PC-9 (cell line): Measurements from ENCODE around the gene OR2AG2. TPM values are rescaled to one million over a fixed set of nuclear protein-coding genes. Genes with fewer than 3 reads are reported as not detected.

Source experiments
- Bru-seq: library from RNA; stranded (reverse); fragments of 400-500 nt; gene quantifications from one replicate; lab custom pipeline; 2021; lab: Mats Ljungman, UMichigan
- BruChase-seq, 2 experiments: library from RNA; stranded (reverse); fragments of 400-500 nt; gene quantifications; one replicate each; lab custom pipeline; 2021; lab: Mats Ljungman, UMichigan
- BruUV-seq: library from RNA; stranded (reverse); fragments of 400-500 nt; replicated peaks from 2 replicates; lab custom pipeline; 2021; lab: Mats Ljungman, UMichigan
- CTCF ChIA-PET: fragments of 300-600 bp; sonication (Branson Sonifier 250); formaldehyde crosslinking; loops from one replicate; lab custom pipeline; 2022; ENCODE audit warnings: antibody characterized with exemption; lab: Charles Lee
- POLR2A ChIA-PET: fragments of 300-600 bp; sonication (Branson Sonifier 250); formaldehyde crosslinking; loops from one replicate; lab custom pipeline; 2022; ENCODE audit warnings: antibody characterized with exemption; ENCODE audit not compliant: unreplicated experiment; lab: Charles Lee
- DNase-seq, 2 experiments: peaks; one replicate each; pipeline versions ENCODE4 v3.0.0 to v3.0.0-alpha.2; 2015 to 2022; ENCODE audit warnings: mixed read lengths in 1 of 2
- H2AFZ ChIP-seq: fragments of 200-600 bp; sonication (generic); 2 replicates; pipeline ENCODE4 v1.8.1; 2017; ENCODE audit warnings: antibody characterized with exemption
- H3F3A ChIP-seq: fragments of 200-600 bp; sonication (generic); 2 replicates; pipeline ENCODE4 v1.8.1; 2017; ENCODE audit warnings: antibody characterized with exemption, mild to moderate bottlenecking, low read depth; ENCODE audit not compliant: insufficient read depth
- H3K27ac ChIP-seq: fragments of 200-600 bp; sonication (generic); 2 replicates; pipeline ENCODE4 v1.6.1; 2016; ENCODE audit warnings: mixed run types
- H3K27me3 ChIP-seq: fragments of 200-600 bp; sonication (generic); 2 replicates; pipeline ENCODE4 v1.6.1; 2016; ENCODE audit warnings: low read depth, mixed run types; ENCODE audit not compliant: insufficient read depth
- H3K36me3 ChIP-seq: fragments of 200-600 bp; sonication (generic); 2 replicates; pipeline ENCODE4 v1.6.1; 2016; ENCODE audit warnings: low read depth, mixed run types
- H3K4me1 ChIP-seq: fragments of 200-600 bp; sonication (generic); replicated peaks from 2 replicates; pipeline ENCODE4 v1.6.1; 2016; ENCODE audit warnings: mixed run types; ENCODE audit not compliant: insufficient read depth
- H3K4me2 ChIP-seq: fragments of 200-600 bp; sonication (generic); 2 replicates; pipeline ENCODE4 v1.6.1; 2017; ENCODE audit warnings: mixed run types
- H3K4me3 ChIP-seq: fragments of 200-600 bp; sonication (generic); 2 replicates; pipeline ENCODE4 v1.6.1; 2016; ENCODE audit warnings: mixed run types
- H3K79me2 ChIP-seq: fragments of 200-600 bp; sonication (generic); 2 replicates; pipeline ENCODE4 v1.6.1; 2017; ENCODE audit warnings: low read depth, mixed run types
- H3K9me2 ChIP-seq: fragments of 200-600 bp; sonication (generic); 2 replicates; pipeline ENCODE4 v1.8.1; 2017; ENCODE audit warnings: mild to moderate bottlenecking; ENCODE audit not compliant: insufficient read depth
- H3K9me3 ChIP-seq: fragments of 200-600 bp; sonication (generic); 2 replicates; pipeline ENCODE4 v1.8.1; 2016; ENCODE audit warnings: low read depth; ENCODE audit not compliant: insufficient read depth
- H4K20me1 ChIP-seq: fragments of 200-600 bp; sonication (generic); 2 replicates; pipeline ENCODE4 v1.8.1; 2017; ENCODE audit not compliant: insufficient read depth
- EZH2 ChIP-seq: fragments of 200-600 bp; sonication (generic); IDR thresholded peaks from 2 replicates; pipeline ENCODE4 v1.8.0; 2017; ENCODE audit warnings: antibody characterized with exemption, low read depth
- intact Hi-C: fragments of 100-400 bp; cut with micrococcal nuclease; formaldehyde crosslinking; loops from one replicate; pipeline ENCODE4 v1.10.0; 2022; ENCODE audit not compliant: unreplicated experiment
- long read RNA-seq: library from polyadenylated mRNA; stranded (forward); transcript quantifications from one replicate; pipeline ENCODE4 v2.0.0, GENCODE V29; 2022
- total RNA-seq: library from RNA; stranded (reverse); gene quantifications from 2 replicates; pipeline ENCODE4 v1.2.3, GENCODE V29; 2021
- TF ChIP-seq, protein P1 (sequence below): fragments of 200-600 bp; sonication (generic); conservative IDR thresholded peaks from 2 replicates; pipeline ENCODE4 v1.6.1; 2017; ENCODE audit warnings: mixed run types, antibody characterized with exemption, mild to moderate bottlenecking, moderate library complexity

Gene OR2AG2, protein sequence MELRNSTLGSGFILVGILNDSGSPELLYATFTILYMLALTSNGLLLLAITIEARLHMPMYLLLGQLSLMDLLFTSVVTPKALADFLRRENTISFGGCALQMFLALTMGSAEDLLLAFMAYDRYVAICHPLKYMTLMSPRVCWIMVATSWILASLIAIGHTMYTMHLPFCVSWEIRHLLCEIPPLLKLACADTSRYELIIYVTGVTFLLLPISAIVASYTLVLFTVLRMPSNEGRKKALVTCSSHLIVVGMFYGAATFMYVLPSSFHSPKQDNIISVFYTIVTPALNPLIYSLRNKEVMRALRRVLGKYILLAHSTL
- total RNA-seq (0.11 and 0.25 TPM in 2 replicates), Bru-seq, nascent RNA (percentile 29 among the genes with signal in this experiment), BruChase-seq, experiment 1, labeled RNA remaining after a 2-hour chase (percentile 41 among the genes with signal in this experiment), BruChase-seq, experiment 2, labeled RNA remaining after a 6-hour chase (percentile 34 among the genes with signal in this experiment)
- long read RNA-seq, result 0 reads

DNA sequence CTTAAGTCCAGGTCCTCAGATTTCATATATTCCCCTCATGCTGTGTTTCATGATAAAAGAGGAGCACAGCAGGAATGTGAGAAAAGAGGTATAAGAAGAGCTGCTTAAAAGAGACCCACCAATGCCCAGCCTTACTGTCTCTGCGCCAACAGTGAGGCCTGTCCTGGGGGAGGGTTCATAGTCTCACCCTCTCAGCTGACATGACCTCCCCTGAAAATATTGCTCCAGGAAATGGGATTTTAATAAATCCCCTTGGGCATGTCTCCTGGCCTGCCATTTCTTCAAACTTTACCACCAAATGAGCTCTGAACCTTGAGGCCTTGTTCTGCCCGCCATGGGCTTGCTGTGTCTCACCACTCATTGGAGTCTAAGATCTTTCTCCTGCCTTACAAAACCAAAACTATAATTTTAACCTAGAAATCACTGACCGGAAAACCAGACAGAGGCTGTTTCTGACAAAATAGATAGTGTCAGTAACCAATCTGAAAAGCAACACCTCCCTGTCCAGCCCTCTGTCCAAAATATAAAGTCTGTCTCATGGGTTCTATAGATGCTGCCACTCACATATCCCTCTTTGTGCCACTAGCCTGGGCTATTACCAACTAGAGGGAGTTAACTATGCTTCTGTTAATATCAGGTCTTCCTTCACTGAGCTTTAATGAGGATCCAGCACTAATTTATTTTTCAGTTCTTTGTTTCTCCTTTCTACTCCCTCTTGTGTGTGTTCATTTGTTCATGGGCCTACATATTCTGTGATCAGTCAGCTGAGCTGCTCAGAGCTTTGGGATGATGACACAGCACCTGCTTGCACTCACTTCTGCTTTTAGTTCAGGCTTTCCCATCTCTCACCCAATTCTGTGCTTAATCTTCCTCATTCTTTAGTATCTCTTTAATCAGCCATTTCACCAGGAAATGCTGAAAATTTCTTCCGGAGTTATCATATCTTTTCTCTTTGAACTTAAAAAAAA is at the start of gene OR2AG2:
Gene OR2AG2, minus strand, starts transcription at position 51 of the 968 bp plus-strand sequence. CDS start 3,019 bp downstream, outside the sequence.
- H3K36me3 ChIP-seq, result no peaks in the 10 kb centered on the region
- no peak within 1 kb of the TSS for H3K4me2 ChIP-seq
- H3F3A ChIP-seq, result no peaks in the 10 kb centered on the region
- no TSS peak for BruUV-seq
- POLR2A ChIA-PET, result no interaction called here
- H3K4me1 ChIP-seq, result no peaks in the 10 kb centered on the region
- no peaks in the 10 kb centered on the region for H3K9me2 ChIP-seq
- H3K27ac ChIP-seq, result no peak within 1 kb of the TSS
- intact Hi-C loops, result no loop called here
- no peak for DNase-seq
- no peaks in the 10 kb centered on the region for H4K20me1 ChIP-seq
- no peak within 1 kb of the TSS for H2AFZ ChIP-seq
- H3K27me3 ChIP-seq, result no peaks in the 10 kb centered on the region
- no peaks in the 10 kb centered on the region for H3K79me2 ChIP-seq
- TF ChIP-seq EZH2, result no peak
- TF ChIP-seq, protein P1, sequence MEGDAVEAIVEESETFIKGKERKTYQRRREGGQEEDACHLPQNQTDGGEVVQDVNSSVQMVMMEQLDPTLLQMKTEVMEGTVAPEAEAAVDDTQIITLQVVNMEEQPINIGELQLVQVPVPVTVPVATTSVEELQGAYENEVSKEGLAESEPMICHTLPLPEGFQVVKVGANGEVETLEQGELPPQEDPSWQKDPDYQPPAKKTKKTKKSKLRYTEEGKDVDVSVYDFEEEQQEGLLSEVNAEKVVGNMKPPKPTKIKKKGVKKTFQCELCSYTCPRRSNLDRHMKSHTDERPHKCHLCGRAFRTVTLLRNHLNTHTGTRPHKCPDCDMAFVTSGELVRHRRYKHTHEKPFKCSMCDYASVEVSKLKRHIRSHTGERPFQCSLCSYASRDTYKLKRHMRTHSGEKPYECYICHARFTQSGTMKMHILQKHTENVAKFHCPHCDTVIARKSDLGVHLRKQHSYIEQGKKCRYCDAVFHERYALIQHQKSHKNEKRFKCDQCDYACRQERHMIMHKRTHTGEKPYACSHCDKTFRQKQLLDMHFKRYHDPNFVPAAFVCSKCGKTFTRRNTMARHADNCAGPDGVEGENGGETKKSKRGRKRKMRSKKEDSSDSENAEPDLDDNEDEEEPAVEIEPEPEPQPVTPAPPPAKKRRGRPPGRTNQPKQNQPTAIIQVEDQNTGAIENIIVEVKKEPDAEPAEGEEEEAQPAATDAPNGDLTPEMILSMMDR, result no peak
- CTCF ChIA-PET, result no interaction called here
- H3K4me3 ChIP-seq, result no peak within 1 kb of the TSS
- H3K9me3 ChIP-seq, result no peaks in the 10 kb centered on the region

DNA sequence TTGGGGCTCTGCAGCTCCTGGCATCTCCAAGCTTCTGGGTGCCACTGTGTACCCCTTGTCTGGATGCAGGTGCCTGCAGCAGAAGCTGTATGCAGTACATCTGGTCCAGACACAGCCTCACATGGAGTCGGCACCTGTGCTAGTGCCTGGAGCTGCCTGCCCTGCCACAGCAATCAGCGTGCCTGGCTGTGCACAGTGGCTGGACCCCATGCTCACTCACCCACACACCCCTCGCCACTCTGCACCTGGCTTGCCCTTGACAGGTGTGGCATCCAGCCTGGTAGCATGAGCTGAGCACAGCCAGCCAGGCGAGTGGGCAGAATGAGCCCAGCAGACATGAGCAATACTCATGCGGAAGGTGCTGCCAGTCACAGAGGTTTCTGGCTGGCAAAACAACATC is 47.2 kb upstream of the OR2AG2 start:
- Histone ChIP-seq H3K4me2 (no peak overlapping the region), H3K36me3 (no peaks in the 10 kb centered on the region), H3K4me3 (no peak overlapping the region), H3K79me2 (no peaks in the 10 kb centered on the region), H3K27ac (no peak overlapping the region), H3F3A (no peaks in the 10 kb centered on the region), H3K27me3 (no peaks in the 10 kb centered on the region), H4K20me1 (no peaks in the 10 kb centered on the region), H2AFZ (no peak overlapping the region), H3K4me1 (no peaks in the 10 kb centered on the region), H3K9me2 (no peaks in the 10 kb centered on the region), H3K9me3 (no peaks in the 10 kb centered on the region)
- no peak for DNase-seq
- POLR2A ChIA-PET, result no interaction called here
- intact Hi-C loops, result no loop called here
- no peak for TF ChIP-seq EZH2
- TF ChIP-seq, protein P1, result no peak
- CTCF ChIA-PET, result no interaction called here
- no TSS peak for BruUV-seq

DNA sequence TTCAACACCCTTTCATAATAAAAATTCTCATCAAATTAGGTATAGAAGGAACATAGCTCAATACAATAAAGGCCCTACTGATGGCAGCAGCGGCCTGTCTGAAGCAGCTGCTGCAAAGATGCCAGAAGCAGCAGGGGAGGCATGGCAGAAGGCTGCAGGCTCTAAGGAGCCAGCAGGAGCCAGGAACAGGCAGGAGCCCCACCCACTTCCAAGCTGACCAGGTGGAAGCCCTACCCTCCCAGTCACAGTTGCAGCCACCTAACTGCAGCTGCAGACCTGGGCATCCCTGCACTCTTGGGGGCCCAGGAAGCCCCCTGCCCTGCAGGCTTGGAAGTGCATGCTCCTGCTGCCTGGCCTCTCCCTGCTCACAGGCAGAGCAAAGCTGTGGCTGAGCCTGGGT is 45.9 kb upstream of the OR2AG2 start:
- Histone ChIP-seq H4K20me1 (no peaks in the 10 kb centered on the region), H3K4me3 (no peak overlapping the region), H3F3A (no peaks in the 10 kb centered on the region), H3K27me3 (no peaks in the 10 kb centered on the region), H3K79me2 (no peaks in the 10 kb centered on the region), H2AFZ (no peak overlapping the region), H3K4me2 (no peak overlapping the region), H3K36me3 (no peaks in the 10 kb centered on the region), H3K27ac (no peak overlapping the region), H3K9me2 (no peaks in the 10 kb centered on the region), H3K9me3 (no peaks in the 10 kb centered on the region), H3K4me1 (no peaks in the 10 kb centered on the region)
- DNase-seq, result peak in 1 of 2 experiments; percentile 4
- CTCF ChIA-PET, result no interaction called here
- TF ChIP-seq, protein P1, result no peak
- no peak for TF ChIP-seq EZH2
- POLR2A ChIA-PET, result no interaction called here
- no TSS peak for BruUV-seq
- intact Hi-C loops, result no loop called here
